ENCODE measurements around the gene GGT6. TPM values are rescaled to one million over a fixed set of nuclear protein-coding genes. Genes with fewer than 3 reads are reported as not detected.

Gene GGT6
- total RNA-seq, 4 donors from 2014 or later, result 26.4 to 199 (median 119) TPM

- H3K9me3 ChIP-seq, result no peaks in the 10 kb centered on the region
- no peak overlapping the region for H3K27ac ChIP-seq
- TF ChIP-seq CTCF (IDR thresholded peaks at IDR 0.05) (peak in 4 of 6 experiments; percentile 28 to 59 (median 52)), POLR2A (IDR thresholded peaks at IDR 0.05) (no peak)
- DNase-seq, result peak; percentile 32 to 65 (median 56)
- H3K36me3 ChIP-seq, result no peaks in the 10 kb centered on the region
- no peak overlapping the region for H3K4me3 ChIP-seq
- H3K27me3 ChIP-seq, result no peaks in the 10 kb centered on the region
- H3K4me1 ChIP-seq, result peaks cover 0 to 8% (median 0%) of the 10 kb centered on the region in 4 donors
Measured at GRCh38 chr17:4594931-4595684, 34.7 kb upstream of the GGT6 start.

- Histone ChIP-seq H3K4me1 (peaks cover 0 to 8% (median 0%) of the 10 kb centered on the region in 4 donors), H3K27ac (no peak overlapping the region), H3K27me3 (no peaks in the 10 kb centered on the region), H3K4me3 (no peak overlapping the region), H3K36me3 (no peaks in the 10 kb centered on the region), H3K9me3 (no peaks in the 10 kb centered on the region)
- DNase-seq, result no peak
- TF ChIP-seq CTCF (IDR thresholded peaks at IDR 0.05), result no peak
- no peak for TF ChIP-seq POLR2A (IDR thresholded peaks at IDR 0.05)
Measured at GRCh38 chr17:4594406-4594805, 34.0 kb upstream of the GGT6 start.

GRCh38 chr17:4593021-4593421, 32.6 kb upstream of the GGT6 start:
- Histone ChIP-seq H3K27me3 (no peaks in the 10 kb centered on the region), H3K4me3 (no peak overlapping the region), H3K27ac (no peak overlapping the region), H3K4me1 (peaks cover 0 to 8% (median 0%) of the 10 kb centered on the region in 4 donors), H3K9me3 (no peaks in the 10 kb centered on the region), H3K36me3 (no peaks in the 10 kb centered on the region)
- TF ChIP-seq CTCF (IDR thresholded peaks at IDR 0.05) (no peak), POLR2A (IDR thresholded peaks at IDR 0.05) (no peak)
- no peak for DNase-seq

- Histone ChIP-seq H3K27me3 (no peaks in the 10 kb centered on the region), H3K36me3 (no peaks in the 10 kb centered on the region), H3K9me3 (no peaks in the 10 kb centered on the region), H3K27ac (no peak overlapping the region), H3K4me3 (no peak overlapping the region), H3K4me1 (peaks cover 0 to 8% (median 0%) of the 10 kb centered on the region in 4 donors)
- DNase-seq, result no peak
- TF ChIP-seq CTCF (IDR thresholded peaks at IDR 0.05) (no peak), POLR2A (IDR thresholded peaks at IDR 0.05) (no peak)
Measured at GRCh38 chr17:4592240-4593005, 32.0 kb upstream of the GGT6 start.

- DNase-seq, result no peak
- TF ChIP-seq CTCF (IDR thresholded peaks at IDR 0.05) (no peak), POLR2A (IDR thresholded peaks at IDR 0.05) (no peak)
- Histone ChIP-seq H3K9me3 (no peaks in the 10 kb centered on the region), H3K4me3 (no peak overlapping the region), H3K27ac (no peak overlapping the region), H3K4me1 (peaks cover 0 to 8% (median 0%) of the 10 kb centered on the region in 4 donors), H3K27me3 (no peaks in the 10 kb centered on the region), H3K36me3 (no peaks in the 10 kb centered on the region)
Measured at GRCh38 chr17:4591529-4591928, 31.2 kb upstream of the GGT6 start.

Measured in Peyer's patch (tissue), 4 donors.